Type B pancreatic cell (in vitro differentiated cells): ENCODE measurements around the gene SLC6A19. TPM values are rescaled to one million over a fixed set of nuclear protein-coding genes. Genes with fewer than 3 reads are reported as not detected.

ENCODE experiments used
- DNase-seq: peaks from one replicate; pipeline ENCODE4 v3.0.0; 2021; ENCODE audit warnings: mixed read lengths; ENCODE audit not compliant: unreplicated experiment; ENCODE audit errors: extremely low spot score
- H3K27ac Mint-ChIP-seq: 2 replicates; pipeline ENCODE4 v1.8.0; 2021; ENCODE audit warnings: mild to moderate bottlenecking, mixed read lengths
- H3K27me3 Mint-ChIP-seq: 2 replicates; pipeline ENCODE4 v1.8.0; 2021; ENCODE audit warnings: mixed read lengths
- H3K36me3 Mint-ChIP-seq: 2 replicates; pipeline ENCODE4 v1.8.0; 2021; ENCODE audit warnings: mixed read lengths
- H3K4me1 Mint-ChIP-seq: one replicate; pipeline ENCODE4 v1.8.0; 2021; ENCODE audit warnings: mixed read lengths; ENCODE audit not compliant: unreplicated experiment
- H3K4me3 Mint-ChIP-seq: 2 replicates; pipeline ENCODE4 v1.8.0; 2021; ENCODE audit warnings: mild to moderate bottlenecking, mixed read lengths
- H3K9me3 Mint-ChIP-seq: 2 replicates; pipeline ENCODE4 v1.8.0; 2021; ENCODE audit warnings: mixed read lengths
- total RNA-seq: library from RNA; stranded (reverse); gene quantifications from 2 replicates; pipeline ENCODE4 v1.2.1, GENCODE V29; 2021; ENCODE audit warnings: low replicate concordance
- TF ChIP-seq, protein P1 (sequence below): fragments of 200-600 bp; sonication (generic); conservative IDR thresholded peaks from 2 replicates; pipeline ENCODE4 v1.5.0; 2021; ENCODE audit warnings: antibody characterized with exemption, mild to moderate bottlenecking

Gene SLC6A19
- total RNA-seq, 1 donor from 2014 or later, result 12.6 TPM

DNA sequence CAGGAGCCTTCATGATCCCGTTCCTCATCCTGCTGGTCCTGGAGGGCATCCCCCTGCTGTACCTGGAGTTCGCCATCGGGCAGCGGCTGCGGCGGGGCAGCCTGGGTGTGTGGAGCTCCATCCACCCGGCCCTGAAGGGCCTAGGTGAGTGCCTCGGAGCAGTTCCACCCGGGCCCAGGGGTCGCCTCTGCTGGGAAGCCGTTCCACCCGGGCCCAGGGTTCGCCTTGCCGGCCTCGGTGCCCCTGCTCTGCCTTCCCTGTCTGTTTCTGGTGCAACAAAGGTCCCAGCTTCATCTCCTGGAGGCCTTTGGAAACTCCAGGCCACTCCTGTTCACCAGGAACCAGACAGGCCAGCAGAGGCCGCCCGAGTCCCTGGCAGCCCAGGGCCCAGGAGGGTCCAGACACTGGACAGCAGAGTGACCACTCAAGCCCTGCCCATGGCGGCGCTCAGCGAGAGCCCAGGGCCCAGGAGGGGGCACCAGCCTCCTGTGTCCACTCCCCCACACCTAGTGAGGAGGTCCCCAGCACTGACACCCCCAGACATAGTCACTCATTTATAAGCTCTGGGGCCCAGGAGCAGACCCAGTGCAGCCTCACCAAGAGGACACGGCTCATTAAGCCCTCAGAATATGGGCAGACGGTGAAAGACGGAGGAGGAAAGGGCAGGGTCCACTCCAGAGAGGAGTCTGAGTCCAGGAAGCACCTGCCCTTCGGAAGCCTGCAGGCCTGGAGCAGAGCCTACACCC, 7.5 kb downstream of the SLC6A19 start:
- H3K27ac Mint-ChIP-seq, result no peak overlapping the region
- no peak overlapping the region for H3K4me3 Mint-ChIP-seq
- H3K4me1 Mint-ChIP-seq, result peaks cover 10% of the 10 kb centered on the region
- H3K36me3 Mint-ChIP-seq, result no peaks in the 10 kb centered on the region
- TF ChIP-seq, protein P1, sequence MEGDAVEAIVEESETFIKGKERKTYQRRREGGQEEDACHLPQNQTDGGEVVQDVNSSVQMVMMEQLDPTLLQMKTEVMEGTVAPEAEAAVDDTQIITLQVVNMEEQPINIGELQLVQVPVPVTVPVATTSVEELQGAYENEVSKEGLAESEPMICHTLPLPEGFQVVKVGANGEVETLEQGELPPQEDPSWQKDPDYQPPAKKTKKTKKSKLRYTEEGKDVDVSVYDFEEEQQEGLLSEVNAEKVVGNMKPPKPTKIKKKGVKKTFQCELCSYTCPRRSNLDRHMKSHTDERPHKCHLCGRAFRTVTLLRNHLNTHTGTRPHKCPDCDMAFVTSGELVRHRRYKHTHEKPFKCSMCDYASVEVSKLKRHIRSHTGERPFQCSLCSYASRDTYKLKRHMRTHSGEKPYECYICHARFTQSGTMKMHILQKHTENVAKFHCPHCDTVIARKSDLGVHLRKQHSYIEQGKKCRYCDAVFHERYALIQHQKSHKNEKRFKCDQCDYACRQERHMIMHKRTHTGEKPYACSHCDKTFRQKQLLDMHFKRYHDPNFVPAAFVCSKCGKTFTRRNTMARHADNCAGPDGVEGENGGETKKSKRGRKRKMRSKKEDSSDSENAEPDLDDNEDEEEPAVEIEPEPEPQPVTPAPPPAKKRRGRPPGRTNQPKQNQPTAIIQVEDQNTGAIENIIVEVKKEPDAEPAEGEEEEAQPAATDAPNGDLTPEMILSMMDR, result peak; percentile 62
- no peak for DNase-seq
- H3K27me3 Mint-ChIP-seq, result peaks cover 10% of the 10 kb centered on the region
- no peaks in the 10 kb centered on the region for H3K9me3 Mint-ChIP-seq

DNA sequence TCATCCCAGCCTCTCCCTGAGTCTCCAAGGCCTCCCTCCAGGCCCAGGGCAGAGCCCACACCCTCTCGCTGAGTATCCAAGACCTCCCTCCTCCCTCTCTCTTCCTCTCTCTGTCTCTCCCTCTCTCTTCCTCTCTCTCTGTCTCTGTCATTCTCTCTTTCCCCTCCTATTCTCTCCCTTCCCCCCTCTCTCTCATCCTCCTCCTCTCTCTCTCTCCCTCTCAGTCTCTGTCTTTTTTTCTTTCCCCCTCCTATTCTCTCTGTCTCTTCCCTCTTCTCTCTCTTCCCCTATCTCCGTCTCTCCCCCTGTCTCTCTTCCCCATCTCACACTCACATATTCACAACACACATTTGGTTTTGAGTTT, 8.1 kb downstream of the SLC6A19 start:
- DNase-seq, result no peak
- Mint-ChIP-seq H3K27ac (no peak overlapping the region), H3K4me3 (no peak overlapping the region), H3K9me3 (no peaks in the 10 kb centered on the region), H3K4me1 (peaks cover 10% of the 10 kb centered on the region), H3K36me3 (no peaks in the 10 kb centered on the region), H3K27me3 (peaks cover 10% of the 10 kb centered on the region)
- TF ChIP-seq, protein P1, result no peak

DNA sequence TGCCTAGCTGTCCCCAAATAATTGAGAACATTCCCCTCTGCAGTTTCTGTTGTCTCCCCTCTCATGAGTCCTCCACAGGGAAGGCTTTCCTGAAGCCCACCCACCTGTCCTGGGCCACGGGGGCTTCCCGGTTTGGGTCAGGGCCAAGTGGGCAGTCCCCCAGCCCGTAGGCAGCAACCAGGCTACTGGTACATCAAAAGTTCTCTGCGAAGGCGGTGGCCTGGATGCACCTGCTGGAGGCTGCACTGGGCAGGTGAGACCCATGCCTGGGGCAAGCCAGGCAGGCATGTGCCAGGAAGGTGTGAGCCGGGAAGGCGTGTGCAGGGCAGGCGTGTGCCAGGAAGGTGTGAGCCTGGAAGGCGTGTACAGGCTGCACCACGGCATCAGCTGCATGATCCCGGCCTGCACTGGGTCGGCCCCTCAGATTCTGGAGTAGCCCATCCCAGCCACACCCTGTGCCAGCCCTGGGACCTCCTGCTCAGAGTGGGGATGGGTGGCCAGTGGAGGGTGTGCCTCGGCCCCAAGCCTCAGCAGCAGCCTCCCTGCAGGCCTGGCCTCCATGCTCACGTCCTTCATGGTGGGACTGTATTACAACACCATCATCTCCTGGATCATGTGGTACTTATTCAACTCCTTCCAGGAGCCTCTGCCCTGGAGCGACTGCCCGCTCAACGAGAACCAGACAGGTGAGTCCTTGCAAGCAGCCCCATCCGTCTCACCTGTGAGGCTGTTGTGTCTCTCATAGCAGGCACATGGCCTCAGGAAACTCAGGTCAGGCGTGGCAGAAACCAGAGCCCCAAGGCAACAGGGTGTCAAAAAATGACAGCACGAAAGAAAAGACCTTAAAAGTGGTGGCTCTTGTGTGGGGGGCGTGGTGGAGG, 8.7 kb downstream of the SLC6A19 start:
- Mint-ChIP-seq H3K4me3 (no peak overlapping the region), H3K4me1 (peaks cover 4% of the 10 kb centered on the region), H3K27me3 (peaks cover 10% of the 10 kb centered on the region), H3K36me3 (no peaks in the 10 kb centered on the region), H3K9me3 (no peaks in the 10 kb centered on the region), H3K27ac (no peak overlapping the region)
- no peak for DNase-seq
- TF ChIP-seq, protein P1, result no peak

DNA sequence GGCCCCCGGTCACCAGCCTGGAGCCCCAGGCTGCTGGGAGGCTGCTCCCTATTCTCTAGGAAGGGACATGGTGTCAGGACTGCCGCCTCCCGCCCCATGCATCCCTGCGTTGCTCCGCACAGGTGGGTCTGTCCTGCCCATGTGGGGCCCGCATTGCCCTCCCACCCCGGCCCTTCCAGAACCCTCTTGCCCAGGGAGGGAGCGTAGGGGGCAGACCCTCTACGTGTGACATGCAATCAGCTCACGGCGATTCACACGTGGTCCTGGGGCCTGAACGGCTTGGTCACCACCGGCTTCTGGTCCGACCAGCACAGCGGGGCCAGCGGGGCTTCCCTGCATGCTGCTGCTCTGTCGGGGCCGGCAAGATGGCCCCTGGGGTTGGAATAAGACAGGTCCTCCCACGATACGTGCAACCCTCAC, 9.4 kb downstream of the SLC6A19 start:
- Mint-ChIP-seq H3K4me1 (peaks cover 4% of the 10 kb centered on the region), H3K9me3 (no peaks in the 10 kb centered on the region), H3K4me3 (no peak overlapping the region), H3K27me3 (peaks cover 10% of the 10 kb centered on the region), H3K27ac (no peak overlapping the region), H3K36me3 (no peaks in the 10 kb centered on the region)
- TF ChIP-seq, protein P1, result no peak
- DNase-seq, result no peak

DNA sequence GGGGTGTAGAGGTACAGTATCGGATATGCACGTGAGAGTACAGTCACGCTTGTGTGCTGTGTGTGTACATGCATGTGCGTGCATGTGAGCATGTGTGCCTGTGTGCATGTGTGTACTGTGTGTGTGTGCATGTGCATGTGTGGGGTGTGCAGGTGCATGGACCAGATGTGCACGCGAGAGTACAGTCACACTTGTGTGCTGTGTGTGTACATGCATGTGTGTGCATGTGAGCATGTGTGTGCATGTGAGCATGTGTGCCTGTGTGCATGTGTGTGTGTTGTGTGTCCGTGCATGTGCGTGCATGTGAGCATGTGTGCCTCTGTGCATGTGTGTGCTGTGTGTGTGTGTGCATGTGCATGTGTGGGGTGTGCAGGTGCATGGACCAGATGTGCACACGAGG, 10.3 kb downstream of the SLC6A19 start:
- peaks cover 4% of the 10 kb centered on the region for H3K4me1 Mint-ChIP-seq
- H3K4me3 Mint-ChIP-seq, result no peak overlapping the region
- H3K9me3 Mint-ChIP-seq, result no peaks in the 10 kb centered on the region
- H3K36me3 Mint-ChIP-seq, result no peaks in the 10 kb centered on the region
- peaks cover 5% of the 10 kb centered on the region for H3K27me3 Mint-ChIP-seq
- DNase-seq, result no peak
- no peak overlapping the region for H3K27ac Mint-ChIP-seq
- TF ChIP-seq, protein P1, result no peak
